ENCODE data around the gene PON2. TPM values are rescaled to one million over a fixed set of nuclear protein-coding genes. Genes with fewer than 3 reads are reported as not detected.

Gene PON2
- total RNA-seq, 6 experiments from 2014 or later, result 63.7 to 79.0 (median 72.0) TPM

DNA sequence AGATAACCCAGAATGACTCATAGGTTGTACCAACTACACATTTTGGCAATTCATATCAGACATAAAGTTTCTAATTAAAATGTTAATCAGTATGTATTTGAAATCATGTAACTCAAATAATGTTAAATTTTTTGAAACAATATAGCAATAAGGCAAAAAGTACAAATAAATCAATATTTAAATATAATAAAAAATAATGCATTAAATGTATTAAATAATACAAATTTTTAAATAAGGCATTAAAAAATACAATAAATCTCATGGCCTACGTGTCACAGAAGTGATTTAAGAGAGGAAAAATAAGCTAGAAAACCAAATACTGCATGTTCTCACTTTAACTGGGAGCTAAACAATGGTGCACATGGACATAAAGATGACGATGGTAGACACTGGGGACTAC is 9.1 kb downstream of the PON2 start:
- Mint-ChIP-seq H3K27ac (no peak overlapping the region), H3K9me3 (no peaks in the 10 kb centered on the region), H3K36me3 (ENCODE audit: low read depth) (peaks cover 16% of the 10 kb centered on the region), H3K4me1 (ENCODE audit: low read depth) (peaks cover 42% of the 10 kb centered on the region), H3K4me3 (no peak overlapping the region), H3K27me3 (ENCODE audit: insufficient read depth) (peaks cover 2% of the 10 kb centered on the region; the same call in 1 of the 2 replicates)
- DNase-seq, result no peak
- TF ChIP-seq, protein P1, sequence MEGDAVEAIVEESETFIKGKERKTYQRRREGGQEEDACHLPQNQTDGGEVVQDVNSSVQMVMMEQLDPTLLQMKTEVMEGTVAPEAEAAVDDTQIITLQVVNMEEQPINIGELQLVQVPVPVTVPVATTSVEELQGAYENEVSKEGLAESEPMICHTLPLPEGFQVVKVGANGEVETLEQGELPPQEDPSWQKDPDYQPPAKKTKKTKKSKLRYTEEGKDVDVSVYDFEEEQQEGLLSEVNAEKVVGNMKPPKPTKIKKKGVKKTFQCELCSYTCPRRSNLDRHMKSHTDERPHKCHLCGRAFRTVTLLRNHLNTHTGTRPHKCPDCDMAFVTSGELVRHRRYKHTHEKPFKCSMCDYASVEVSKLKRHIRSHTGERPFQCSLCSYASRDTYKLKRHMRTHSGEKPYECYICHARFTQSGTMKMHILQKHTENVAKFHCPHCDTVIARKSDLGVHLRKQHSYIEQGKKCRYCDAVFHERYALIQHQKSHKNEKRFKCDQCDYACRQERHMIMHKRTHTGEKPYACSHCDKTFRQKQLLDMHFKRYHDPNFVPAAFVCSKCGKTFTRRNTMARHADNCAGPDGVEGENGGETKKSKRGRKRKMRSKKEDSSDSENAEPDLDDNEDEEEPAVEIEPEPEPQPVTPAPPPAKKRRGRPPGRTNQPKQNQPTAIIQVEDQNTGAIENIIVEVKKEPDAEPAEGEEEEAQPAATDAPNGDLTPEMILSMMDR (IDR thresholded peaks at IDR 0.05), result no peak

DNA sequence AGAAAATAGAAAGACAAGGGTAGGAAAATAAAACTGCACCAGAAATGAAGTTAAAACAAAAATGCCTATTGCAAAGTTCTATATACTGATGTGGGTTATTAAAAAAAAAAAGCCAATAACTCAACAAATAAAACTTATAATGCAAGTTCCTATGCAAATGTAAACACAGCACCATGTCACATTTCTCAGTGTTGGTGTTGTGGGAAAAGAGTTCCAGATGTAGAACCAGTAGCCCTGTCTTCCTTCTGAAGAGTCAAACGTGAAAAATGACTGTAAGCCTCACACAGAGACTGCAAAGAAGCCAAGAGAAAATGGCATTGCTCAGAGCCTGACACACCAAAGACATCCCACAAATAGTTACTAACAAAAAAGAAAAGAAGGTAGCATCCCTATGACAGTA is 10.1 kb downstream of the PON2 start:
- TF ChIP-seq, protein P1 (IDR thresholded peaks at IDR 0.05), result no peak
- Mint-ChIP-seq H3K27me3 (ENCODE audit: insufficient read depth) (peaks cover 2% of the 10 kb centered on the region; the same call in 1 of the 2 replicates), H3K9me3 (no peaks in the 10 kb centered on the region), H3K27ac (peak overlapping the region; percentile 40; the same call in 1 of the 2 replicates), H3K4me1 (ENCODE audit: low read depth) (peaks cover 43% of the 10 kb centered on the region), H3K36me3 (ENCODE audit: low read depth) (peaks cover 16% of the 10 kb centered on the region), H3K4me3 (no peak overlapping the region; the same call in 1 of the 2 replicates)
- no peak for DNase-seq

DNA sequence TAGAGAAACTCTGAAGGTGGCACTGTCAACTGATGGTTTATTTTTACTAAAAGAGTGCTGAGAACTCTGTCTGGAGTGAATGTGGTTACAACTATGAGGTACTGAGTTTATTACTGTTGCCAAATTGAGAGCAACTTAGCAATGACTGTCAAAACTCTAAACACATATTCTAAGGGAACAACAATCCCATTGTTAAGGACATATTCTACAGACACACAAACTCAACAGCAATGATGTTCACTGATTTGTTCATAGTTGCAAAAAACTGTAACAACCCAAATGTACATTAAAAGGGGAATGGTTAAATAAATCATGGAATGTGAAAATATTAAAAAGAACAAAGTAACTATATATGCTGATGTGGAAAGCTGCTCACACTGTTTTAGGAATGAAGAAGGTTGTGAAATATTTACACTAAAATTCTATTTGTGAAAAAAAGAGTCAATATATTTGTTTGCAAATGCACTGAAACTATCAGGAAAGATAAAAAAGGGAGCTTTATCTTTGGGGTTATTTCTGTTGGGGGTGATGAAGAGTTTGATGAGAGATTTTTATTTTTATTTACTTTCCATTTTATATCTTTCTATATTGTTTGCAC is 12.9 kb downstream of the PON2 start:
- H3K4me1 Mint-ChIP-seq (ENCODE audit: low read depth), result peaks cover 43% of the 10 kb centered on the region
- H3K27me3 Mint-ChIP-seq (ENCODE audit: insufficient read depth), result peaks cover 2% of the 10 kb centered on the region; the same call in 1 of the 2 replicates
- H3K4me3 Mint-ChIP-seq, result no peak overlapping the region
- peaks cover 16% of the 10 kb centered on the region for H3K36me3 Mint-ChIP-seq (ENCODE audit: low read depth)
- no peak for DNase-seq
- H3K27ac Mint-ChIP-seq, result no peak overlapping the region
- TF ChIP-seq, protein P1 (IDR thresholded peaks at IDR 0.05), result no peak
- H3K9me3 Mint-ChIP-seq, result no peaks in the 10 kb centered on the region

DNA sequence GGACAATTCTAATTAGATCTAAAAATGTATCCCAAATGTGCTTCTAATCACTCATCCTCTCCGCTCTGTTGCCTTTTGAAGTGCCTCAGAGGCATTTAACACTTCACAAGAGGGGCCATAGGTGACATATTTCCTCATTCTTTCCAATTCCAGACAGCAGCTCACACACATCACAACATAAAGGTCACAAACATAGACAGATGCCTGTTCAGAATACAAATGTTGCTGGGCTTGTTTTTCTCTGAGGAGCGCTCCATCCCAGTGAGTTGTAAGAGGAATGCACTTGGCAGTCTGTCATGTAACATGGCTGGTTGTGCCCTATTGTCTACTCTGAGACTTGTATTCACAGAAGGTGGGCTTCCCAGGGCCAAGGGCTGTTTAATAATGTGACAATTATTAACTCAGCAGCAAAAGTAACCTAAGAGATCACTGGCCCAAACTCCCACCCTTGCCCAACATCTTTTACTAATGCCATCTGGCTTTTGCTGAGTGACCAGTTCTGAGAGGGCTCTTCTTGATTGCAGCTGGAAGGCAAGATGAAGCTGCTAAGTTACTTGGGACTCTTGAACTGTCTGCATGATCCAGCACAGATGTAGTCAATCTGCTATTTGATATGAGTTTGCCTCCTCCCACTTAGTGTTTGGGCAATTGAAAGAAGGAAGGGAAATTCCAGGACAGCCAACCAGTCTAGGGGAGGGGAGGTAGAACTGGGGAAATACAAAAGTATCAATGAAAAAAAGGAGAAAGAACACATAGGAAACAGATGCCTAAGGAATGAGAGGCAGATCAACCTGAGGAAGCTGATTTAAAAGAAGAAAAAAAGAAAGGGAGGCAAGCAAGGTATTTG is 13.6 kb downstream of the PON2 start:
- no peak for DNase-seq
- TF ChIP-seq, protein P1 (IDR thresholded peaks at IDR 0.05), result no peak
- Mint-ChIP-seq H3K27ac (0 out of 2 replicates have a peak overlapping the region, but pooled peaks have one; percentile 6), H3K4me1 (ENCODE audit: low read depth) (peaks cover 43% of the 10 kb centered on the region), H3K36me3 (ENCODE audit: low read depth) (peaks cover 17% of the 10 kb centered on the region), H3K4me3 (no peak overlapping the region), H3K9me3 (no peaks in the 10 kb centered on the region), H3K27me3 (ENCODE audit: insufficient read depth) (peaks cover 2% of the 10 kb centered on the region; the same call in 1 of the 2 replicates)

DNA sequence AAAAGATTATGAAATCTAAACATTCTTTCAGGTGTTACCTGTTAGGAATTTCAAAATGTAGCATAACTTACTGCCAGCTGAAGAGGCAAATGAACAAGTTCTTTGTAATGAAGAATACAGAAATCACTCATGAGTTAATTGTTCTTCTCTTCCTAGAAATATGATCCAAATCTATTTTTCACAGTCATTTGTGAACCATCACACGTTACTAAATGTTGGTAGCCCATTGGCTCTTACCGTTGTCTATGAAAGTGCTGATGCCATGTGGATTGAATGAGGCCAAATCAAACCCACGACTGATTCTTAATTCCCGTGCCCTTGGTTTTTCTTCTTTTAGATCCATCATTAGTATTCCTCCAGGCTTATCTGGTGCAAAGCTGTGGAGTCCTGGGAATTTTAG is 22.8 kb downstream of the PON2 start:
- peaks cover 6% of the 10 kb centered on the region; the same call in 1 of the 2 replicates for H3K4me1 Mint-ChIP-seq (ENCODE audit: low read depth)
- TF ChIP-seq, protein P1 (IDR thresholded peaks at IDR 0.05), result no peak
- no peak overlapping the region for H3K4me3 Mint-ChIP-seq
- DNase-seq, result no peak
- peaks cover 38% of the 10 kb centered on the region for H3K36me3 Mint-ChIP-seq (ENCODE audit: low read depth)
- H3K27me3 Mint-ChIP-seq (ENCODE audit: insufficient read depth), result peaks cover 2% of the 10 kb centered on the region; the same call in 1 of the 2 replicates
- H3K27ac Mint-ChIP-seq, result no peak overlapping the region
- H3K9me3 Mint-ChIP-seq, result no peaks in the 10 kb centered on the region
